WERI-Rb-1 (cell line): ENCODE results near the gene DUS3L.
A peak's percentile ranks its signal among the peaks of the same experiment; 100 is the strongest.

Experiments used
- DNase-seq: peaks from one replicate; pipeline ENCODE4 v3.0.0-alpha.2; 2020
- H3K27ac ChIP-seq: fragments of 250-450 bp; sonication (Bioruptor Pico); 2 replicates; pipeline ENCODE4 v1.5.1; 2020; ENCODE audit warnings: mild to moderate bottlenecking, moderate library complexity
- H3K27me3 ChIP-seq: fragments of 250-450 bp; sonication (Bioruptor Pico); 2 replicates; pipeline ENCODE4 v1.5.1; 2021; ENCODE audit warnings: mild to moderate bottlenecking, low read depth, moderate library complexity; ENCODE audit not compliant: insufficient read depth, severe bottlenecking
- H3K36me3 ChIP-seq: fragments of 250-450 bp; sonication (Bioruptor Pico); 2 replicates; pipeline ENCODE4 v1.5.1; 2020; ENCODE audit warnings: mild to moderate bottlenecking, moderate library complexity
- H3K4me3 ChIP-seq: 2 replicates; pipeline ENCODE4 v1.5.1; 2011; ENCODE audit warnings: low read depth, mild to moderate bottlenecking, control low read depth, low read length
- H3K9me3 ChIP-seq: fragments of 250-450 bp; sonication (Bioruptor Pico); 2 replicates; pipeline ENCODE4 v1.5.1; 2021; ENCODE audit warnings: mild to moderate bottlenecking, moderate library complexity; ENCODE audit not compliant: severe bottlenecking
- CTCF ChIP-seq: IDR thresholded peaks from 2 replicates; pipeline ENCODE4 v1.5.1; 2011; ENCODE audit warnings: low read depth, mild to moderate bottlenecking, control low read depth, inconsistent platforms, low read length

DUS3L gene

GRCh38 chr19:5773276-5773675, 17.7 kb downstream of the DUS3L start:
- Histone ChIP-seq H3K4me3 (no peak overlapping the region), H3K27me3 (no peaks in the 10 kb centered on the region), H3K9me3 (peaks cover 4% of the 10 kb centered on the region), H3K36me3 (no peaks in the 10 kb centered on the region), H3K27ac (peak overlapping the region; percentile 46)
- no peak for DNase-seq
- TF ChIP-seq CTCF = no peak

GRCh38 chr19:5772416-5772815, 18.5 kb downstream of the DUS3L start:
- Histone ChIP-seq H3K27ac (no peak overlapping the region), H3K4me3 (no peak overlapping the region), H3K27me3 (no peaks in the 10 kb centered on the region), H3K9me3 (peaks cover 4% of the 10 kb centered on the region), H3K36me3 (no peaks in the 10 kb centered on the region)
- DNase-seq = no peak
- TF ChIP-seq CTCF = no peak

GRCh38 chr19:5767949-5768348, 23.0 kb downstream of the DUS3L start:
- Histone ChIP-seq H3K4me3 (no peak overlapping the region), H3K27ac (no peak overlapping the region), H3K27me3 (no peaks in the 10 kb centered on the region), H3K36me3 (no peaks in the 10 kb centered on the region), H3K9me3 (no peaks in the 10 kb centered on the region)
- no peak for TF ChIP-seq CTCF
- no peak for DNase-seq

GRCh38 chr19:5765220-5765619, 25.7 kb downstream of the DUS3L start:
- H3K27me3 ChIP-seq = no peaks in the 10 kb centered on the region
- no peak for TF ChIP-seq CTCF
- H3K9me3 ChIP-seq = no peaks in the 10 kb centered on the region

GRCh38 chr19:5762608-5763217, 28.2 kb downstream of the DUS3L start:
- Histone ChIP-seq H3K27ac (no peak overlapping the region), H3K36me3 (no peaks in the 10 kb centered on the region), H3K4me3 (no peak overlapping the region), H3K27me3 (no peaks in the 10 kb centered on the region), H3K9me3 (no peaks in the 10 kb centered on the region)
- no peak for DNase-seq
- no peak for TF ChIP-seq CTCF

More at GRCh38 chr19:5765220-5765619, 25.7 kb downstream of the DUS3L start:
- Histone ChIP-seq H3K4me3 (no peak overlapping the region), H3K36me3 (no peaks in the 10 kb centered on the region), H3K27ac (no peak overlapping the region)
- DNase-seq = no peak

- no peak for DNase-seq
- Histone ChIP-seq H3K36me3 (no peaks in the 10 kb centered on the region), H3K27ac (no peak overlapping the region), H3K4me3 (no peak overlapping the region), H3K27me3 (no peaks in the 10 kb centered on the region), H3K9me3 (no peaks in the 10 kb centered on the region)
- no peak for TF ChIP-seq CTCF
These were observed 37.2 kb downstream of the DUS3L start for GRCh38 chr19:5753743-5754142.
